ENCODE data around the gene ARHGEF17.

The ARHGEF17 gene

GRCh38 chr11:73308003-73308960 is at the start of gene ARHGEF17 (continued):
- no peak for TF ChIP-seq ZNF16 (tag by site-specific recombination; IDR thresholded peaks at IDR 0.05; ENCODE audit: low read depth)
- 0 out of 2 replicates have a peak, but pooled peaks have one; percentile 18 for TF ChIP-seq WT1 (tag by site-specific recombination; IDR thresholded peaks at IDR 0.05)
- no peak for TF ChIP-seq ZNF37A (tag by site-specific recombination; IDR thresholded peaks at IDR 0.05)
- TF ChIP-seq ZSCAN23 (tag by site-specific recombination; IDR thresholded peaks at IDR 0.05), result no peak
- TF ChIP-seq ZNF221 (tag by site-specific recombination; IDR thresholded peaks at IDR 0.05; ENCODE audit: borderline replicate concordance), result no peak
- no peak for TF ChIP-seq MEIS1 (CRISPR knock-in tag; IDR thresholded peaks at IDR 0.05; ENCODE audit: borderline replicate concordance)
- no peak for TF ChIP-seq ZNF10 (tag by site-specific recombination; IDR thresholded peaks at IDR 0.05)
- TF ChIP-seq ZNF26 (tag by site-specific recombination; IDR thresholded peaks at IDR 0.05), result no peak
- TF ChIP-seq ZNF202 (tag by site-specific recombination; IDR thresholded peaks at IDR 0.05; ENCODE audit: borderline replicate concordance), result no peak
- TF ChIP-seq ZBTB10 (tag by site-specific recombination; IDR thresholded peaks at IDR 0.05), result peak; percentile 77

GRCh38 chr11:73259406-73260126 is 48.5 kb upstream of the ARHGEF17 start:
- Histone ChIP-seq H3K36me3 (ENCODE audit: control insufficient read depth in 2 of 2, insufficient read depth in 1 of 2, low read length in 2 of 2) (no peaks in the 10 kb centered on the region), H3K4me3 (ENCODE audit: low read depth, low read length) (no peak overlapping the region), H3K27ac (ENCODE audit: extremely low read depth, low read depth, low read length) (no peak overlapping the region), H3K9me3 (ENCODE audit: control insufficient read depth, insufficient read depth, low read depth, low read length) (no peaks in the 10 kb centered on the region), H3K4me1 (ENCODE audit: control insufficient read depth, insufficient read depth, low read length) (no peaks in the 10 kb centered on the region)
- ChIA-PET CTCF (interaction anchor here (0.9 to 1.5 kb wide), 2 partner anchors 22 to 76 kb away, joined by 4 to 6 read pairs; no protein-coding TSS in a partner anchor), POLR2A (no interaction called here)
- TF ChIP-seq ZNF600 (tag by site-specific recombination; IDR thresholded peaks at IDR 0.05), result no peak
- no peak for TF ChIP-seq ZNF521 (tag by site-specific recombination; IDR thresholded peaks at IDR 0.05)
- TF ChIP-seq PRDM2 (tag by site-specific recombination; IDR thresholded peaks at IDR 0.05; ENCODE audit: borderline replicate concordance), result no peak
- TF ChIP-seq KLF10 (tag by site-specific recombination; IDR thresholded peaks at IDR 0.05), result no peak
- no peak for TF ChIP-seq ZNF747 (tag by site-specific recombination; IDR thresholded peaks at IDR 0.05)
- no peak for TF ChIP-seq ZNF473 (tag by site-specific recombination; IDR thresholded peaks at IDR 0.05)
- no peak for TF ChIP-seq SALL2 (tag by site-specific recombination; IDR thresholded peaks at IDR 0.05; ENCODE audit: borderline replicate concordance)
- no peak for TF ChIP-seq SP2 (tag by site-specific recombination; IDR thresholded peaks at IDR 0.05)
- no peak for TF ChIP-seq ZNF114 (tag by site-specific recombination; IDR thresholded peaks at IDR 0.05)
- TF ChIP-seq ZBTB7A (tag by site-specific recombination; IDR thresholded peaks at IDR 0.05; ENCODE audit: low read depth), result no peak
- no peak for TF ChIP-seq ELK4 (IDR thresholded peaks at IDR 0.05; ENCODE audit: borderline replicate concordance, low read depth, low read length)
- no peak for TF ChIP-seq ZNF2 (tag by site-specific recombination; IDR thresholded peaks at IDR 0.05)
- no peak for TF ChIP-seq FEZF1 (tag by site-specific recombination; IDR thresholded peaks at IDR 0.05)
- no peak for TF ChIP-seq ZNF324 (tag by site-specific recombination; IDR thresholded peaks at IDR 0.05)
